Measurements from ENCODE around the gene FAM168A.

Gene FAM168A

DNA sequence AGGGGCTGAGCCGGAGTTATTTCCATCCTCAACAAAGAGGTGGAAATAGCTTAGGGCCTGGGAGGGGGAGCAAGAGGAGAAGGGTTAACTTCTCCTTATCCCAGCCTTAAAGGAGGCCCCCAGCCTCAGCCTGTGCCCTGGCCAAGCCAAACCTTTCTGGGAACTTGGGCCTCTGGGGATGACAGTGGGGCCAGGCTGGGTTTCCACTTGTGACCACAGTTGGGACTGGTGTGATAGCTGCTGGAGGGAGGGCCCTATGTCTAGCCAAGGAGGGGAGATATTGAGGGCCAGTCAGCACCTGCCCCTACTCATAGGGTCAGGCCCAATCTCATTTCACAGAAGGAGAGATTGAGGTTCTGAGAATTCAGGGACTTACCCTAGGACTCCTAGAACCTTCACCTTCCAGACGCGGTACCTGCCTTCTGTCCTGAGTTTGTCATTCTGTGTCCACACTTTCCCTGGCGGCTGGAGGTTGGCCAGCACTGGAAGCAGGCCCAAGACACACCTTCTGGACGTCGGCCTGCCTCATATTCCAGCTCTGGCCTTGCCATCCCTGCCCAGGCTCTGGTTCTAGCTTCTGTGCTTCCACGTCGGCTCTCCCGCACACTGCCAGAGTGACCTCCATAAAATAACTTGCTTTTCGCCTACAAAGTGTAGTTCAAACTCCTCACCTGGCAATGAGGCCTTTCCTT is 218.6 kb downstream of the FAM168A start:
- DNase-seq (ENCODE audit: extremely low read depth, low read depth), result no peak
- TF ChIP-seq, protein P1, sequence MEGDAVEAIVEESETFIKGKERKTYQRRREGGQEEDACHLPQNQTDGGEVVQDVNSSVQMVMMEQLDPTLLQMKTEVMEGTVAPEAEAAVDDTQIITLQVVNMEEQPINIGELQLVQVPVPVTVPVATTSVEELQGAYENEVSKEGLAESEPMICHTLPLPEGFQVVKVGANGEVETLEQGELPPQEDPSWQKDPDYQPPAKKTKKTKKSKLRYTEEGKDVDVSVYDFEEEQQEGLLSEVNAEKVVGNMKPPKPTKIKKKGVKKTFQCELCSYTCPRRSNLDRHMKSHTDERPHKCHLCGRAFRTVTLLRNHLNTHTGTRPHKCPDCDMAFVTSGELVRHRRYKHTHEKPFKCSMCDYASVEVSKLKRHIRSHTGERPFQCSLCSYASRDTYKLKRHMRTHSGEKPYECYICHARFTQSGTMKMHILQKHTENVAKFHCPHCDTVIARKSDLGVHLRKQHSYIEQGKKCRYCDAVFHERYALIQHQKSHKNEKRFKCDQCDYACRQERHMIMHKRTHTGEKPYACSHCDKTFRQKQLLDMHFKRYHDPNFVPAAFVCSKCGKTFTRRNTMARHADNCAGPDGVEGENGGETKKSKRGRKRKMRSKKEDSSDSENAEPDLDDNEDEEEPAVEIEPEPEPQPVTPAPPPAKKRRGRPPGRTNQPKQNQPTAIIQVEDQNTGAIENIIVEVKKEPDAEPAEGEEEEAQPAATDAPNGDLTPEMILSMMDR (IDR thresholded peaks at IDR 0.05; ENCODE audit: low read depth, low read length, missing control alignments), result no peak
- no peak overlapping the region for H3K4me3 ChIP-seq (replicated peaks; ENCODE audit: low read depth, low read length)

DNA sequence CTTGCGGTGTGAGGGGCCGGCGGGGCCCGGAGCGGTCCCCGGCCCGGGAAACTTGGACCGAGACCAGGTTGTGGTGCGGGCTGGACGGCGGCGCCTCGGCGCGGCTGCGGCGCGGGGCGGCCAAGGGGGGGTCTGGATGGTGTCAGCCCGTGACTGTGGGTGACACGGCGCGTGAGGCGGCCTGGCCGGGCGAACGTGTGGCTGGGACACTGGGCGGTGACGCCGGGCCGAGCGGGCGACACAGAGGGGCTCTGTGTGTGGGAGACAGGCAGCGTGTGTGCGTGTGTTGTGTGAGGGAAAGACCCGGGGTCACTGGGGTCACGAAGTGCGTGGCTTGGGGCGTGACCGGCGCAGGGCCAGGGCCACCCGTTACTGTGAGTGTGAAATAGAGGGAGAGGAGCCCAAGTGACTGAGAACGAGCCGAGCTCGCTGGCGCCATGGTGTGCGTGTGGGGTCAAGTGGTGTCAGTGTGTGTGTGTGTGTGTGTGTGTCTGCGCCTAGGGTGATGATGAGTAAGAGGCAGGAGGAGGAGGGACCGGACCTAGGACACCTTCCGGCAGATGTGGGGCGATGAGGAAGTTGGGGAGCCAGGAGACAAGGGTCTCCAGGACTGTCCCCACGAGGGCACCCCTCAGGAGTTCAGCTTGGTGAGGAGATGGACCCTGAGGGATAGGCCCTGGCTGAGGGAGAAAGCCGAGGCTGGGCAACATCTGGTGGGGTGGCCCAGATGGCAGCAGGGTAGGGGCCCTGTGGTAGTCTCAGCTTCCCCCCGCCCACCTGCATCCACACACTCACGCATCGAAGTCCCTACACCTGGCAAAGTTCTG is 220.9 kb downstream of the FAM168A start:
- peak overlapping the region; percentile 77 for H3K4me3 ChIP-seq (replicated peaks; ENCODE audit: low read depth, low read length)
- no peak for DNase-seq (ENCODE audit: extremely low read depth, low read depth)
- TF ChIP-seq, protein P1 (IDR thresholded peaks at IDR 0.05; ENCODE audit: low read depth, low read length, missing control alignments), result no peak

DNA sequence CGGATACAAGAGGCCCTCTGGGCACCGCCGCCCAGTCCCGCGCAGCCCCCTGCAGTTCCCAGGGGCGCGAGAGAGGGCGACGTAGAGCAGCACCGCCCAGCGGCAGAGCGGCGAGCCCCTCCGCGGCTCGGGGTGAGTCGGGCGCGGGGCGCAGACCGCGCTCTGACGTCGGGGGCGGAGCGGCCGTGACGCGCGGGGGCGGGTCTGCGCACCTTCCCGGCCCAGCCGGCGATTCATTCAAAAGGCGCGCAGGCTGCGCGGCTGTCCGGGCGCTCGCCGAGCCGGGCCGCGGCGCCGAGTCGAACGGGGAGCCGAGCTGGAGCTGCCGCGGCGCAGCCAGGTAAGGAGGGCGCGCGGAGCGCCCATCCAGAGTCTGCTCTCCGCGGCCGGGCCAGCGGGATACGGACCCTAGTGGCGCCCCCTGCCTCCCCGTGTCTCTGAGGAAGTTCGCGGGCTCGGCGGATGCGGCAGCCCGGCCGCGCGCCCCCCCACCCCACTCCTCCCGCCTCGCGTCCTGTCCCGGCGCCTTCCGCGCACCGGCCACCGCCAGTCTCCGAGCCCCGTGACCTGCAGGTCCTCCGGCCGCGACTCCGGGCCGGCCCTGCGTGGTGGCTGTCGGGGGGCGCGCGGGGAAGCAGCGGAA is 221.6 kb downstream of the FAM168A start, which contains the start of gene RELT:
TSS of gene RELT (plus strand) at position 240 of the 643 bp plus-strand sequence. CDS start 12,738 bp downstream, outside the sequence.
- peak; percentile 43 for DNase-seq (ENCODE audit: extremely low read depth, low read depth)
- TF ChIP-seq, protein P1 (IDR thresholded peaks at IDR 0.05; ENCODE audit: low read depth, low read length, missing control alignments), result peak; percentile 76
- H3K4me3 ChIP-seq (replicated peaks; ENCODE audit: low read depth, low read length), result peak within 1 kb of the TSS; percentile 77

DNA sequence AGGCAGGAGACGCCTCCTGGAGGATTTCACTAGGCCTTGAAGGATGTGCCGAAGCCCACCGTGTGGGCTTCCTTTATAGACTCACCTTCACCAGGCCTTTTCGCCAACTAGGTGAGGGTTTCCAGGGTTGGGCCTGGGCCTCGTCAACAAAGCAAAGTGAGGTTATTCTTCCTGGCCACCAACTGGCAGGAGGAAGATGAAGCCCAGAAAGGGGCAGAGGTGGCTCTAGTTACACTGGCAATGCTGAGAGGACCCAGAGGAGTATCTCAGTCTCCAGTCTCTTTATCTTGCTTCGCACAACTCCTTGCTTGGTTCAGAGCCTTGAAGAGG is 222.1 kb downstream of the FAM168A start:
- DNase-seq (ENCODE audit: extremely low read depth, low read depth), result no peak
- TF ChIP-seq, protein P1 (IDR thresholded peaks at IDR 0.05; ENCODE audit: low read depth, low read length, missing control alignments), result no peak
- H3K4me3 ChIP-seq (replicated peaks; ENCODE audit: low read depth, low read length), result no peak overlapping the region

DNA sequence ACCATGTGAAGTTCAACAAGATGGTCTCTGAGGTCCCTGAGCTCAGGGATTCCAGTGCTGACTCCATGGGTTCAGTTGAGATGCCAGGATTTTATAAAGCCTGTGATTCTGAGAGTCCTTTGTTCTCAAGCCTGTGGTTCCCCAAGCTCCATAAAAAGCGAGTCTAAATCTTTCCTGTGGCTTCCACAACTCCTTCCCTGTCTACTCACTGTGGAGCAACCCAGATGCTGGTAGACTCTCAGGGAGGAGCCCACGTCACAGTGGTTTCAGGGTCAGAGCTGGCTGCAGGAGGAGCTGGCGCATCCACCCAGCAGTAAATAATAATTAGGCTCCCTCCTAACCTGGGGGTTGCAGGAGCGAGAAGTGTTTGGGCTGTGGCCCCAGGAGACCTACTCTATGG is 223.8 kb downstream of the FAM168A start:
- H3K4me3 ChIP-seq (replicated peaks; ENCODE audit: low read depth, low read length), result no peak overlapping the region
- TF ChIP-seq, protein P1 (IDR thresholded peaks at IDR 0.05; ENCODE audit: low read depth, low read length, missing control alignments), result no peak
- DNase-seq (ENCODE audit: extremely low read depth, low read depth), result no peak

DNA sequence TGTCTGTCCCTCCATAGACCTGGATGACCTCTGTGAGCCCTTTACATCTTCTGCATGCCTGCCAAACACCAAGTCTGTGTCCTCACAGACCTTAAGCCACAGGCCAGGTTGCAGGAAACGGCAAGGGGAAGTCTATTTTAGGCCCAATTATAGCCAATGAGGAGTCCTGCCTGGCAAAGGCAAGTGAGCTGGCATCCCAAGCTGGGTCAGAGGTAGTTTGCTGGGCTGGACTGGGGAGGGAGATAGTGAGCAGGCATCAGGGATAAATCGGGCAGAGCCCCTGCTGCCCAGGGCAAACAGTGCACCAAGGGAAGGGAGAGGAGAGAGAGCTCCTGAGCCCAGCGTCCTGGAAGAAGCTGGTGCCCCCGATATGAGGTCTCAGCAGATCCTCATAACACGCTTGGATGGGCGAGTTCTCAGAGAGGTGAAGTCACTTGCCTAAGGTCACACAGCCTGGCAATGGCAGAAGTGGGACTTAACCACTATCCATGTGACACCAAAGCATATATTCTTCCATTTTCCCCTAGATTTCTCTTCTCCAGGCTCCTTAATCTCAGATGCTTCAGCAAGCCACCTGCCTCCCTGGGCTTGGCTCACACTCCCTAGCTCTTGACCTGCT is 225.4 kb downstream of the FAM168A start:
- TF ChIP-seq, protein P1 (IDR thresholded peaks at IDR 0.05; ENCODE audit: low read depth, low read length, missing control alignments), result peak; percentile 18
- no peak overlapping the region for H3K4me3 ChIP-seq (replicated peaks; ENCODE audit: low read depth, low read length)
- no peak for DNase-seq (ENCODE audit: extremely low read depth, low read depth)
